ENCODE data around the gene IQCC. TPM values are rescaled to one million over a fixed set of nuclear protein-coding genes. Genes with fewer than 3 reads are reported as not detected.

The IQCC gene
- polyA plus RNA-seq, 1 donor (not counting 4 experiments of a cell fraction or from before 2014, with no cell fraction given) = 1.5 TPM

GRCh38 chr1:32197074-32197473 is 8.4 kb upstream of the IQCC start:
- Histone ChIP-seq H3K27ac (ENCODE audit: control insufficient read depth, insufficient read depth, low read length) (no peak overlapping the region), H3K4me2 (ENCODE audit: control insufficient read depth, extremely low read depth, insufficient read depth, low read depth, low read length) (no peak overlapping the region), H4K20me1 (ENCODE audit: control insufficient read depth, extremely low read depth, insufficient read depth, low read length) (no peaks in the 10 kb centered on the region), H3K27me3 (ENCODE audit: control insufficient read depth, extremely low read depth, insufficient read depth, low read length) (no peaks in the 10 kb centered on the region), H3K9ac (ENCODE audit: control insufficient read depth, extremely low read depth, insufficient read depth, low read length) (no peak overlapping the region), H3K4me3 (ENCODE audit: control insufficient read depth in 2 of 3, extremely low read depth in 1 of 3, insufficient read depth in 2 of 3, low read depth in 1 of 3, low read length in 3 of 3) (no peak overlapping the region), H2AFZ (ENCODE audit: control insufficient read depth, low read length) (no peak overlapping the region), H3K4me1 (ENCODE audit: control insufficient read depth, extremely low read depth, insufficient read depth, low read length) (peaks cover 14% of the 10 kb centered on the region), H3K36me3 (ENCODE audit: control insufficient read depth in 2 of 2, extremely low read depth in 1 of 2, insufficient read depth in 2 of 2, low read length in 2 of 2) (peaks cover 33 to 46% of the 10 kb centered on the region in 2 experiments), H3K79me2 (ENCODE audit: control insufficient read depth, insufficient read depth, low read length) (no peaks in the 10 kb centered on the region), H3K9me3 (ENCODE audit: control insufficient read depth, low read depth, low read length) (no peaks in the 10 kb centered on the region), H3K9me1 (ENCODE audit: control insufficient read depth, extremely low read depth, insufficient read depth, low read length) (no peaks in the 10 kb centered on the region)
- no peak for DNase-seq (ENCODE audit: low read depth, low spot score)
- dilution Hi-C loops (cut with MboI; ENCODE audit: extremely low pct_ligation_motif_present, low sequenced_read_pairs) = no loop called here
- TF ChIP-seq EZH2 (IDR thresholded peaks at IDR 0.05; ENCODE audit: low read length) (no peak), CTCF (optimal IDR thresholded peaks at IDR 0.05 in 1 of 3, IDR thresholded peaks at IDR 0.05 in 1 of 3, conservative IDR thresholded peaks at IDR 0.05 in 1 of 3; ENCODE audit: extremely low read depth in 1 of 3, insufficient read depth in 2 of 3, low read length in 3 of 3) (no peak)
- FAIRE-seq = no peak

GRCh38 chr1:32197837-32198236 is 7.6 kb upstream of the IQCC start:
- H3K36me3 ChIP-seq (ENCODE audit: control insufficient read depth in 2 of 2, extremely low read depth in 1 of 2, insufficient read depth in 2 of 2, low read length in 2 of 2) = peaks cover 26 to 39% of the 10 kb centered on the region in 2 experiments
- H3K9me3 ChIP-seq (ENCODE audit: control insufficient read depth, low read depth, low read length) = no peaks in the 10 kb centered on the region
- TF ChIP-seq EZH2 (IDR thresholded peaks at IDR 0.05; ENCODE audit: low read length) (no peak), CTCF (optimal IDR thresholded peaks at IDR 0.05 in 1 of 3, IDR thresholded peaks at IDR 0.05 in 1 of 3, conservative IDR thresholded peaks at IDR 0.05 in 1 of 3; ENCODE audit: extremely low read depth in 1 of 3, insufficient read depth in 2 of 3, low read length in 3 of 3) (no peak)
- DNase-seq (ENCODE audit: low read depth, low spot score) = no peak
- H3K27ac ChIP-seq (ENCODE audit: control insufficient read depth, insufficient read depth, low read length) = no peak overlapping the region
- H3K4me1 ChIP-seq (ENCODE audit: control insufficient read depth, extremely low read depth, insufficient read depth, low read length) = peaks cover 14% of the 10 kb centered on the region
- no peak overlapping the region for H2AFZ ChIP-seq (ENCODE audit: control insufficient read depth, low read length)
- FAIRE-seq = no peak
- no peak overlapping the region for H3K9ac ChIP-seq (ENCODE audit: control insufficient read depth, extremely low read depth, insufficient read depth, low read length)
- H3K27me3 ChIP-seq (ENCODE audit: control insufficient read depth, extremely low read depth, insufficient read depth, low read length) = no peaks in the 10 kb centered on the region
- no peaks in the 10 kb centered on the region for H4K20me1 ChIP-seq (ENCODE audit: control insufficient read depth, extremely low read depth, insufficient read depth, low read length)
- dilution Hi-C loops (cut with MboI; ENCODE audit: extremely low pct_ligation_motif_present, low sequenced_read_pairs) = no loop called here
- no peaks in the 10 kb centered on the region for H3K79me2 ChIP-seq (ENCODE audit: control insufficient read depth, insufficient read depth, low read length)
- no peak overlapping the region for H3K4me3 ChIP-seq (ENCODE audit: control insufficient read depth in 2 of 3, extremely low read depth in 1 of 3, insufficient read depth in 2 of 3, low read depth in 1 of 3, low read length in 3 of 3)
- no peak overlapping the region for H3K4me2 ChIP-seq (ENCODE audit: control insufficient read depth, extremely low read depth, insufficient read depth, low read depth, low read length)
- no peaks in the 10 kb centered on the region for H3K9me1 ChIP-seq (ENCODE audit: control insufficient read depth, extremely low read depth, insufficient read depth, low read length)

Data from keratinocyte (primary cell).